Measurements from ENCODE around the gene RGS10.
"Not testable (repeated sequence)": the region's sequence is repeated elsewhere in the genome, so short reads cannot be mapped to it uniquely, and the experiment has no call there.

GRCh38 chr10:119463195-119463594 is 79.3 kb downstream of the RGS10 start:
- TF ChIP-seq SP2 (tag by site-specific recombination; IDR thresholded peaks at IDR 0.05); EGR2 (tag by site-specific recombination; IDR thresholded peaks at IDR 0.05; ENCODE audit: low read depth); ZNF785 (tag by site-specific recombination; IDR thresholded peaks at IDR 0.05); GLI2 (tag by site-specific recombination; IDR thresholded peaks at IDR 0.05; ENCODE audit: borderline replicate concordance, low read depth); ZBTB1 (tag by site-specific recombination; IDR thresholded peaks at IDR 0.05); ZFP37 (tag by site-specific recombination; IDR thresholded peaks at IDR 0.05); PATZ1 (tag by site-specific recombination; IDR thresholded peaks at IDR 0.05); ZNF670 (tag by site-specific recombination; IDR thresholded peaks at IDR 0.05; ENCODE audit: low read depth); CTCF (tag by site-specific recombination; IDR thresholded peaks at IDR 0.05); ZEB2 (tag by site-specific recombination; IDR thresholded peaks at IDR 0.05); ZBTB48 (tag by site-specific recombination; IDR thresholded peaks at IDR 0.05); PBX3 (CRISPR knock-in tag; IDR thresholded peaks at IDR 0.05): not testable (repeated sequence)

All from HEK293 (cell line).